ENCODE results near the gene MAPKAP1. TPM values are rescaled to one million over a fixed set of nuclear protein-coding genes. Genes with fewer than 3 reads are reported as not detected.
A peak's percentile ranks its signal among the peaks of the same experiment; 100 is the strongest.

Gene MAPKAP1
- total and polyA plus RNA-seq, 9 of the 15 experiments (the other 6 are each of a cell fraction or from before 2014, with no cell fraction given), result 2.6 to 82.1 (median 61.1) TPM

DNA sequence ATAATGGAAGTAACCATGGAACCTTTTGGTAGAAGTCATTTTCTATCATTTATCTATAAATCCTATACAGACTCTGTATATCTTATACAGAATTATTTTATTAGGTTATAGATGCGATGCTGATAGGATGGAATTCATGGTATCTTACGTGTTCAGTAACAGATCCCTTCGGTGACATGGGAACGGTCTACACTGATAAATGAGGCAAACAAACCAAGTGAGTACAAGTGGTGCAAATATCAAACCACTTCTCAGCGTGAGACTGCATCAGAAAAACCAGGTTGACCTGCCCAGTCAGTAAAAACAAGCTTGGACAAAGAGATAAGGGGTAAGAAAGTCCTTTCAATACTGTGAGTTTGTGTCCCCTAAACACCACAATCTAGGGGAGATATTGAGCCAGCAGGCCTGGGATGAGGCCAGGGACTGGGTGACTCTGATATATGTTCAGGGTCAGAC, 229.9 kb downstream of the MAPKAP1 start (continued):
- TF ChIP-seq, protein P1, sequence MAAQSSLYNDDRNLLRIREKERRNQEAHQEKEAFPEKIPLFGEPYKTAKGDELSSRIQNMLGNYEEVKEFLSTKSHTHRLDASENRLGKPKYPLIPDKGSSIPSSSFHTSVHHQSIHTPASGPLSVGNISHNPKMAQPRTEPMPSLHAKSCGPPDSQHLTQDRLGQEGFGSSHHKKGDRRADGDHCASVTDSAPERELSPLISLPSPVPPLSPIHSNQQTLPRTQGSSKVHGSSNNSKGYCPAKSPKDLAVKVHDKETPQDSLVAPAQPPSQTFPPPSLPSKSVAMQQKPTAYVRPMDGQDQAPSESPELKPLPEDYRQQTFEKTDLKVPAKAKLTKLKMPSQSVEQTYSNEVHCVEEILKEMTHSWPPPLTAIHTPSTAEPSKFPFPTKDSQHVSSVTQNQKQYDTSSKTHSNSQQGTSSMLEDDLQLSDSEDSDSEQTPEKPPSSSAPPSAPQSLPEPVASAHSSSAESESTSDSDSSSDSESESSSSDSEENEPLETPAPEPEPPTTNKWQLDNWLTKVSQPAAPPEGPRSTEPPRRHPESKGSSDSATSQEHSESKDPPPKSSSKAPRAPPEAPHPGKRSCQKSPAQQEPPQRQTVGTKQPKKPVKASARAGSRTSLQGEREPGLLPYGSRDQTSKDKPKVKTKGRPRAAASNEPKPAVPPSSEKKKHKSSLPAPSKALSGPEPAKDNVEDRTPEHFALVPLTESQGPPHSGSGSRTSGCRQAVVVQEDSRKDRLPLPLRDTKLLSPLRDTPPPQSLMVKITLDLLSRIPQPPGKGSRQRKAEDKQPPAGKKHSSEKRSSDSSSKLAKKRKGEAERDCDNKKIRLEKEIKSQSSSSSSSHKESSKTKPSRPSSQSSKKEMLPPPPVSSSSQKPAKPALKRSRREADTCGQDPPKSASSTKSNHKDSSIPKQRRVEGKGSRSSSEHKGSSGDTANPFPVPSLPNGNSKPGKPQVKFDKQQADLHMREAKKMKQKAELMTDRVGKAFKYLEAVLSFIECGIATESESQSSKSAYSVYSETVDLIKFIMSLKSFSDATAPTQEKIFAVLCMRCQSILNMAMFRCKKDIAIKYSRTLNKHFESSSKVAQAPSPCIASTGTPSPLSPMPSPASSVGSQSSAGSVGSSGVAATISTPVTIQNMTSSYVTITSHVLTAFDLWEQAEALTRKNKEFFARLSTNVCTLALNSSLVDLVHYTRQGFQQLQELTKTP (IDR thresholded peaks at IDR 0.05; ENCODE audit: low read depth in 1 of 2, partially characterized antibody in 2 of 2), result peak in 1 of 2 experiments; percentile 8
- TF ChIP-seq DIDO1 (tag; IDR thresholded peaks at IDR 0.05; ENCODE audit: low read depth) (no peak), BACH1 (tag; IDR thresholded peaks at IDR 0.05) (no peak), POLR2AphosphoS2 (IDR thresholded peaks at IDR 0.05; ENCODE audit: low read length) (no peak), MTF1 (CRISPR knock-in tag; IDR thresholded peaks at IDR 0.05; ENCODE audit: borderline replicate concordance) (no peak), POLR2B (IDR thresholded peaks at IDR 0.05; ENCODE audit: low read depth, partially characterized antibody) (no peak), ZFPM2 (CRISPR knock-in tag; IDR thresholded peaks at IDR 0.05) (no peak), MEF2D (tag; conservative IDR thresholded peaks at IDR 0.05; ENCODE audit: low read depth) (no peak), ZNF282 (CRISPR knock-in tag; IDR thresholded peaks at IDR 0.05) (no peak)
- TF ChIP-seq, protein P2, sequence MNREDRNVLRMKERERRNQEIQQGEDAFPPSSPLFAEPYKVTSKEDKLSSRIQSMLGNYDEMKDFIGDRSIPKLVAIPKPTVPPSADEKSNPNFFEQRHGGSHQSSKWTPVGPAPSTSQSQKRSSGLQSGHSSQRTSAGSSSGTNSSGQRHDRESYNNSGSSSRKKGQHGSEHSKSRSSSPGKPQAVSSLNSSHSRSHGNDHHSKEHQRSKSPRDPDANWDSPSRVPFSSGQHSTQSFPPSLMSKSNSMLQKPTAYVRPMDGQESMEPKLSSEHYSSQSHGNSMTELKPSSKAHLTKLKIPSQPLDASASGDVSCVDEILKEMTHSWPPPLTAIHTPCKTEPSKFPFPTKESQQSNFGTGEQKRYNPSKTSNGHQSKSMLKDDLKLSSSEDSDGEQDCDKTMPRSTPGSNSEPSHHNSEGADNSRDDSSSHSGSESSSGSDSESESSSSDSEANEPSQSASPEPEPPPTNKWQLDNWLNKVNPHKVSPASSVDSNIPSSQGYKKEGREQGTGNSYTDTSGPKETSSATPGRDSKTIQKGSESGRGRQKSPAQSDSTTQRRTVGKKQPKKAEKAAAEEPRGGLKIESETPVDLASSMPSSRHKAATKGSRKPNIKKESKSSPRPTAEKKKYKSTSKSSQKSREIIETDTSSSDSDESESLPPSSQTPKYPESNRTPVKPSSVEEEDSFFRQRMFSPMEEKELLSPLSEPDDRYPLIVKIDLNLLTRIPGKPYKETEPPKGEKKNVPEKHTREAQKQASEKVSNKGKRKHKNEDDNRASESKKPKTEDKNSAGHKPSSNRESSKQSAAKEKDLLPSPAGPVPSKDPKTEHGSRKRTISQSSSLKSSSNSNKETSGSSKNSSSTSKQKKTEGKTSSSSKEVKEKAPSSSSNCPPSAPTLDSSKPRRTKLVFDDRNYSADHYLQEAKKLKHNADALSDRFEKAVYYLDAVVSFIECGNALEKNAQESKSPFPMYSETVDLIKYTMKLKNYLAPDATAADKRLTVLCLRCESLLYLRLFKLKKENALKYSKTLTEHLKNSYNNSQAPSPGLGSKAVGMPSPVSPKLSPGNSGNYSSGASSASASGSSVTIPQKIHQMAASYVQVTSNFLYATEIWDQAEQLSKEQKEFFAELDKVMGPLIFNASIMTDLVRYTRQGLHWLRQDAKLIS (CRISPR knock-in tag; IDR thresholded peaks at IDR 0.05), result no peak
- TF ChIP-seq, protein P3, sequence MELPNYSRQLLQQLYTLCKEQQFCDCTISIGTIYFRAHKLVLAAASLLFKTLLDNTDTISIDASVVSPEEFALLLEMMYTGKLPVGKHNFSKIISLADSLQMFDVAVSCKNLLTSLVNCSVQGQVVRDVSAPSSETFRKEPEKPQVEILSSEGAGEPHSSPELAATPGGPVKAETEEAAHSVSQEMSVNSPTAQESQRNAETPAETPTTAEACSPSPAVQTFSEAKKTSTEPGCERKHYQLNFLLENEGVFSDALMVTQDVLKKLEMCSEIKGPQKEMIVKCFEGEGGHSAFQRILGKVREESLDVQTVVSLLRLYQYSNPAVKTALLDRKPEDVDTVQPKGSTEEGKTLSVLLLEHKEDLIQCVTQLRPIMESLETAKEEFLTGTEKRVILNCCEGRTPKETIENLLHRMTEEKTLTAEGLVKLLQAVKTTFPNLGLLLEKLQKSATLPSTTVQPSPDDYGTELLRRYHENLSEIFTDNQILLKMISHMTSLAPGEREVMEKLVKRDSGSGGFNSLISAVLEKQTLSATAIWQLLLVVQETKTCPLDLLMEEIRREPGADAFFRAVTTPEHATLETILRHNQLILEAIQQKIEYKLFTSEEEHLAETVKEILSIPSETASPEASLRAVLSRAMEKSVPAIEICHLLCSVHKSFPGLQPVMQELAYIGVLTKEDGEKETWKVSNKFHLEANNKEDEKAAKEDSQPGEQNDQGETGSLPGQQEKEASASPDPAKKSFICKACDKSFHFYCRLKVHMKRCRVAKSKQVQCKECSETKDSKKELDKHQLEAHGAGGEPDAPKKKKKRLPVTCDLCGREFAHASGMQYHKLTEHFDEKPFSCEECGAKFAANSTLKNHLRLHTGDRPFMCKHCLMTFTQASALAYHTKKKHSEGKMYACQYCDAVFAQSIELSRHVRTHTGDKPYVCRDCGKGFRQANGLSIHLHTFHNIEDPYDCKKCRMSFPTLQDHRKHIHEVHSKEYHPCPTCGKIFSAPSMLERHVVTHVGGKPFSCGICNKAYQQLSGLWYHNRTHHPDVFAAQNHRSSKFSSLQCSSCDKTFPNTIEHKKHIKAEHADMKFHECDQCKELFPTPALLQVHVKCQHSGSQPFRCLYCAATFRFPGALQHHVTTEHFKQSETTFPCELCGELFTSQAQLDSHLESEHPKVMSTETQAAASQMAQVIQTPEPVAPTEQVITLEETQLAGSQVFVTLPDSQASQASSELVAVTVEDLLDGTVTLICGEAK (IDR thresholded peaks at IDR 0.05), result no peak
- TF ChIP-seq, protein P3 (CRISPR knock-in tag; IDR thresholded peaks at IDR 0.05), result no peak

Measured in K562 (cell line).